Activated naive CD8-positive, alpha-beta T cell treated with anti-CD3 and anti-CD28 coated beads for 36 hours (primary cell): ENCODE measurements around the gene ARHGAP22. TPM values are rescaled to one million over a fixed set of nuclear protein-coding genes. Genes with fewer than 3 reads are reported as not detected.
"Not testable (repeated sequence)": the region's sequence is repeated elsewhere in the genome, so short reads cannot be mapped to it uniquely, and the experiment has no call there.

Experiments used
- DNase-seq: peaks from one replicate; pipeline ENCODE4 v3.0.0; 2021
- H3K27ac Mint-ChIP-seq: one replicate; pipeline ENCODE4 v1.8.0; 2022; ENCODE audit warnings: mild to moderate bottlenecking, moderate library complexity, mixed read lengths
- H3K27me3 Mint-ChIP-seq: one replicate; pipeline ENCODE4 v1.8.0; 2022; ENCODE audit warnings: mild to moderate bottlenecking, mixed read lengths
- H3K36me3 Mint-ChIP-seq: one replicate; pipeline ENCODE4 v1.8.0; 2021; ENCODE audit warnings: mild to moderate bottlenecking, mixed read lengths
- H3K4me1 Mint-ChIP-seq: one replicate; pipeline ENCODE4 v1.8.0; 2021; ENCODE audit warnings: mixed read lengths
- H3K4me3 Mint-ChIP-seq: one replicate; pipeline ENCODE4 v1.8.0; 2022; ENCODE audit warnings: mild to moderate bottlenecking, moderate library complexity, mixed read lengths
- H3K9me3 Mint-ChIP-seq: one replicate; pipeline ENCODE4 v1.8.0; 2022; ENCODE audit warnings: mixed read lengths
- total RNA-seq, 2 experiments: library from RNA; stranded (reverse); gene quantifications; one replicate each; pipeline ENCODE4 v1.2.3, GENCODE V29; 2021

ARHGAP22 gene
- total RNA-seq, 2 experiments from 2014 or later = not detected

- H3K27ac Mint-ChIP-seq = no peak overlapping the region
- H3K4me3 Mint-ChIP-seq = no peak overlapping the region
Measured at GRCh38 chr10:48428896-48429295, 176.0 kb downstream of the ARHGAP22 start.

DNA sequence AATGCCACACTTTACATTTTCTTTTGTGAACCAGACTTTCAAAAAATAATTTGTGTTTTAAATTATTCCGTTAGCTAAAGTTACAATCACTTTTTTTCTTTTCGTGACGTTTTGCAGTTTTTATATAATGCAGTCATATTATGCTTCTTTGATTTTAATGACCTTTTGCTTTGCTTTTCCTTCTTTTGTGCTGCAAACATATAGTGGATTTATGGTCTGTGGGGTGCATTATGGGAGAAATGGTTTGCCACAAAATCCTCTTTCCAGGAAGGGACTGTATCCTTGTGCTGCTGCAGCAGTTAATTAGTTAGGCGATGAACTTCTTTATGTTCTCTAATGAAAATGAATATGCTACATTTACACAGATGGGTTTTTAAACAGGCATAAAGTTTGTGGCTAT is 181.0 kb downstream of the ARHGAP22 start:
- H3K27me3 Mint-ChIP-seq = no peaks in the 10 kb centered on the region

More at GRCh38 chr10:48428896-48429295, 176.0 kb downstream of the ARHGAP22 start:
- Mint-ChIP-seq H3K36me3 (peaks cover 8% of the 10 kb centered on the region), H3K27me3 (no peaks in the 10 kb centered on the region), H3K9me3 (no peaks in the 10 kb centered on the region), H3K4me1 (no peaks in the 10 kb centered on the region)
- DNase-seq = no peak

GRCh38 chr10:48421862-48422261 is 183.0 kb downstream of the ARHGAP22 start:
- H3K27me3 Mint-ChIP-seq, DNase-seq, H3K4me1 Mint-ChIP-seq, H3K4me3 Mint-ChIP-seq, H3K27ac Mint-ChIP-seq, H3K9me3 Mint-ChIP-seq, H3K36me3 Mint-ChIP-seq: not testable (repeated sequence)

More for the DNA sequence above, 181.0 kb downstream of the ARHGAP22 start:
- Mint-ChIP-seq H3K27ac (no peak overlapping the region), H3K4me3 (no peak overlapping the region), H3K36me3 (peaks cover 6% of the 10 kb centered on the region), H3K9me3 (no peaks in the 10 kb centered on the region), H3K4me1 (no peaks in the 10 kb centered on the region)
- DNase-seq = no peak

DNA sequence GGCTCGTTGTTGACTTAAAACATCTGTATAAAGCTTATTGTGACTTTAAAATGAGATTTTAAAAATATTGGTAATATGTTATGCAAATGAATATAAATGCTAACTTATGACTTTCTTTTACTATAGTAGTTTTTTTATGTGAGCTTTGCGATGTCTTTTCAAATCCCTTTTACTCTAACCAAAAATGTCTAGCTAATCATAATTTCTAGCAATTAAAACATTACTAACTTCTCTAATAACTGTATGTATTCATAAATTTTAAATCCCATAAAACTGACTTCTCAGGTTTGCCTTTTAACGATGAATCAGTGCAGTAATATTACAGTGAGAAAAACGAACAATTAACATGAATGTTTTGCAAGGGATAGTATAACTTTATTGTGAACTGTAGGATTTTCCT is 185.2 kb downstream of the ARHGAP22 start:
- Mint-ChIP-seq H3K27me3 (no peaks in the 10 kb centered on the region), H3K36me3 (peaks cover 5% of the 10 kb centered on the region), H3K9me3 (no peaks in the 10 kb centered on the region), H3K27ac (no peak overlapping the region), H3K4me1 (peaks cover 4% of the 10 kb centered on the region), H3K4me3 (no peak overlapping the region)
- no peak for DNase-seq

DNA sequence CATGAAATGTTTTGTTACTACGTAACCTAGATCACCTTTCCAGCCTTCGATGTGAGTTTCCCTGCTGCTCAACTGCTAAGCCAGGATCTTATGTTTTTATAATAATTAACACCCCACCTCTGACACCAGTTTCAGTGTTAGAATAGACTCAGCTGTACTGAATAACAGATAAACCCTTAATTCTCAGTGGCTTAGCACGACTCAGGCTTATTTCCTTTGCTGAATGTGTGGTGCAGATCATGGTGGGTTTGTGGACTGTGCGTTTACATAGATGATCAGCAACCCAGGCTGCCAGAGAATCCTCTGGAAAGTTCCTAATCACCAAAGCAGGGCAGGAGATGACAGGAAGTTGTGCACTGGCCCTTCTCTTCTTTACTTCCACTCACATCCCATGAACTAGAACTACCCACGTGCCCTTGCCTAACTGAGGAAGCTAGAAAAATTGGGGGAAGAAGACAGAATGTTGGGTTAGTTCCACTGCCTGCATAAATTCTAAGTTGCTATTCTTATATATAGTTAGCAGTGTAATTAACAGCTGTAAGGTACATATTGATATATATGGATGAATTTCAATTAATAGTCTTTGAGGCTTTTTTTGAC is 186.6 kb downstream of the ARHGAP22 start:
- no peaks in the 10 kb centered on the region for H3K27me3 Mint-ChIP-seq
- no peak overlapping the region for H3K4me3 Mint-ChIP-seq
- peaks cover 6% of the 10 kb centered on the region for H3K36me3 Mint-ChIP-seq
- no peak for DNase-seq
- H3K27ac Mint-ChIP-seq = no peak overlapping the region
- H3K4me1 Mint-ChIP-seq = peaks cover 4% of the 10 kb centered on the region
- no peaks in the 10 kb centered on the region for H3K9me3 Mint-ChIP-seq

- H3K9me3 Mint-ChIP-seq = peaks cover 6% of the 10 kb centered on the region
- DNase-seq = no peak
- H3K27me3 Mint-ChIP-seq = no peaks in the 10 kb centered on the region
- H3K27ac Mint-ChIP-seq = no peak overlapping the region
- peaks cover 4% of the 10 kb centered on the region for H3K4me1 Mint-ChIP-seq
- H3K4me3 Mint-ChIP-seq = no peak overlapping the region
- peaks cover 13% of the 10 kb centered on the region for H3K36me3 Mint-ChIP-seq
Measured at GRCh38 chr10:48417374-48417773, 187.5 kb downstream of the ARHGAP22 start.

GRCh38 chr10:48416584-48417232 is 188.2 kb downstream of the ARHGAP22 start:
- H3K27me3 Mint-ChIP-seq = no peaks in the 10 kb centered on the region

GRCh38 chr10:48414778-48415177 is 190.1 kb downstream of the ARHGAP22 start:
- Mint-ChIP-seq H3K36me3 (peaks cover 38% of the 10 kb centered on the region), H3K27ac (no peak overlapping the region), H3K4me1 (peaks cover 4% of the 10 kb centered on the region), H3K27me3 (no peaks in the 10 kb centered on the region), H3K4me3 (no peak overlapping the region), H3K9me3 (peaks cover 15% of the 10 kb centered on the region)
- DNase-seq = no peak

More at GRCh38 chr10:48416584-48417232, 188.2 kb downstream of the ARHGAP22 start:
- H3K4me3 Mint-ChIP-seq = no peak overlapping the region
- DNase-seq = no peak
- no peak overlapping the region for H3K27ac Mint-ChIP-seq
- H3K9me3 Mint-ChIP-seq = peaks cover 12% of the 10 kb centered on the region
- H3K4me1 Mint-ChIP-seq = peaks cover 4% of the 10 kb centered on the region
- H3K36me3 Mint-ChIP-seq = peaks cover 20% of the 10 kb centered on the region

DNA sequence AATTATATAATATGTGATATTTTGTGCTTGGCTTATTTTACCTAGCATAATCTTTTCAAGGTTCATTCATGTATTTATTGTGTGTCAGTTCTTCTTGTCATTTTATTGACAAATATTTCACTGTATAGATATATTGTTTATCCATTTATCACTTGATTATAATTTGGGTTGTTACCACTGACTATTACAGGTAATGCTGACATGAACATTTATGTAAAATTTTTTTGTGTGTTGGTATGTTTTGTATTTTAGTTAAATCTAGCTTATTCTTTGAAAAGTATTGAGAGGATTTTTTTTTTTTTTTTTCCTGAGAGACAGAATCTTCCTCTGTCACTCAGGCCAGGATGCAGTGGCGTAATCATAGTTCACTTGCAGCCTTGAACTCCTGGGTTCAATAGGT is 190.7 kb downstream of the ARHGAP22 start:
- H3K27ac Mint-ChIP-seq = no peak overlapping the region
- H3K4me3 Mint-ChIP-seq = no peak overlapping the region
- H3K27me3 Mint-ChIP-seq = no peaks in the 10 kb centered on the region
- H3K9me3 Mint-ChIP-seq = peaks cover 15% of the 10 kb centered on the region
- peaks cover 39% of the 10 kb centered on the region for H3K36me3 Mint-ChIP-seq
- H3K4me1 Mint-ChIP-seq = peaks cover 4% of the 10 kb centered on the region
- DNase-seq = no peak

- peaks cover 15% of the 10 kb centered on the region for H3K9me3 Mint-ChIP-seq
- H3K27me3 Mint-ChIP-seq = no peaks in the 10 kb centered on the region
- H3K4me1 Mint-ChIP-seq = peaks cover 4% of the 10 kb centered on the region
- H3K36me3 Mint-ChIP-seq = peaks cover 39% of the 10 kb centered on the region
- DNase-seq = no peak
- no peak overlapping the region for H3K4me3 Mint-ChIP-seq
- no peak overlapping the region for H3K27ac Mint-ChIP-seq
Measured at GRCh38 chr10:48412933-48413332, 191.9 kb downstream of the ARHGAP22 start.

DNA sequence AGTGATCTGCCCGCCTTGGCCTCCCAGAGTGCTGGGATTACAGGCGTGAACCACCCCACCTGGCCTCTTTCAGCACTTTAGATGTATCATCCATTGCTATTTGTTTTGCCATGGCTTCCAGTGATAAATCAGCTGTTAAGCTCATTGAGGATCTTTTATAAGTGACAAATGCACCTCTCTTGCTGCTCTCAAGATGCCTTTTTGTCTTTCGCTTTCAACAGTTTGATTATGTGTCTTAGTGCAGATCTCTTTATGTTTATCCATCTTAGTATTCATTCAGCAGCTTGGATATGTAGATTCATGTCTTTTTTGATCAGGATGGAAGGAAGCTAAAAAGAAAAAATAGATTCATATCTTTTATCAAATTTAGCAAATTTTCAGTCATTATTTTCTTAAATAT is 192.8 kb downstream of the ARHGAP22 start:
- no peaks in the 10 kb centered on the region for H3K27me3 Mint-ChIP-seq
- H3K4me3 Mint-ChIP-seq = no peak overlapping the region
- DNase-seq = no peak
- H3K9me3 Mint-ChIP-seq = peaks cover 15% of the 10 kb centered on the region
- H3K27ac Mint-ChIP-seq = no peak overlapping the region
- peaks cover 39% of the 10 kb centered on the region for H3K36me3 Mint-ChIP-seq
- peaks cover 4% of the 10 kb centered on the region for H3K4me1 Mint-ChIP-seq

GRCh38 chr10:48411510-48411909 is 193.4 kb downstream of the ARHGAP22 start:
- Mint-ChIP-seq H3K4me3 (no peak overlapping the region), H3K36me3 (peaks cover 39% of the 10 kb centered on the region)
- no peak for DNase-seq

GRCh38 chr10:48410503-48410902 is 194.4 kb downstream of the ARHGAP22 start:
- DNase-seq = no peak
- Mint-ChIP-seq H3K36me3 (peaks cover 44% of the 10 kb centered on the region), H3K27ac (no peak overlapping the region), H3K9me3 (peaks cover 15% of the 10 kb centered on the region), H3K27me3 (no peaks in the 10 kb centered on the region), H3K4me1 (no peaks in the 10 kb centered on the region), H3K4me3 (no peak overlapping the region)

More at GRCh38 chr10:48411510-48411909, 193.4 kb downstream of the ARHGAP22 start:
- H3K4me1 Mint-ChIP-seq = no peaks in the 10 kb centered on the region
- H3K9me3 Mint-ChIP-seq = peaks cover 15% of the 10 kb centered on the region
- H3K27me3 Mint-ChIP-seq = no peaks in the 10 kb centered on the region
- no peak overlapping the region for H3K27ac Mint-ChIP-seq

- Mint-ChIP-seq H3K36me3 (peaks cover 28% of the 10 kb centered on the region), H3K27ac (no peak overlapping the region), H3K4me3 (no peak overlapping the region), H3K9me3 (peaks cover 3% of the 10 kb centered on the region), H3K27me3 (no peaks in the 10 kb centered on the region), H3K4me1 (no peaks in the 10 kb centered on the region)
- DNase-seq = no peak
Measured at GRCh38 chr10:48406658-48407057, 198.2 kb downstream of the ARHGAP22 start.

- no peaks in the 10 kb centered on the region for H3K4me1 Mint-ChIP-seq
- DNase-seq = no peak
Measured at GRCh38 chr10:48406204-48406603, 198.7 kb downstream of the ARHGAP22 start.

GRCh38 chr10:48404646-48405045 is 200.2 kb downstream of the ARHGAP22 start:
- no peaks in the 10 kb centered on the region for H3K27me3 Mint-ChIP-seq
- no peak overlapping the region for H3K27ac Mint-ChIP-seq
- H3K4me3 Mint-ChIP-seq = no peak overlapping the region
- DNase-seq = no peak
- H3K9me3 Mint-ChIP-seq = no peaks in the 10 kb centered on the region
- H3K36me3 Mint-ChIP-seq = peaks cover 10% of the 10 kb centered on the region
- H3K4me1 Mint-ChIP-seq = peaks cover 9% of the 10 kb centered on the region

More at GRCh38 chr10:48406204-48406603, 198.7 kb downstream of the ARHGAP22 start:
- H3K27ac Mint-ChIP-seq = no peak overlapping the region
- peaks cover 24% of the 10 kb centered on the region for H3K36me3 Mint-ChIP-seq
- H3K9me3 Mint-ChIP-seq = peaks cover 2% of the 10 kb centered on the region
- no peaks in the 10 kb centered on the region for H3K27me3 Mint-ChIP-seq
- H3K4me3 Mint-ChIP-seq = no peak overlapping the region
